IMR-90 (cell line): ENCODE results near the gene ORM1. TPM values are rescaled to one million over a fixed set of nuclear protein-coding genes. Genes with fewer than 3 reads are reported as not detected.

Experiments used
- ATAC-seq: fragments of 200-7000 bp; cut with Tn5 transposase; 2 replicates; pipeline ENCODE4 v1.9.1; 2020; ENCODE audit warnings: low read depth, mild to moderate bottlenecking, moderate library complexity
- BruUV-seq: library from RNA; stranded (reverse); fragments of 400-500 nt; replicated peaks from 2 replicates; lab custom pipeline; 2021; lab: Mats Ljungman, UMichigan
- CTCF ChIA-PET: fragments of 300-600 bp; formaldehyde crosslinking; extraction: SDS; loops from one replicate; lab custom pipeline; 2021; ENCODE audit warnings: antibody characterized with exemption; lab: Yijun Ruan, JAX
- POLR2A ChIA-PET: fragments of 300-600 bp; sonication (Branson Sonifier 250); formaldehyde crosslinking; loops from one replicate; lab custom pipeline; 2022; ENCODE audit warnings: antibody characterized with exemption; ENCODE audit not compliant: unreplicated experiment; lab: Charles Lee
- DNase-seq: peaks from one replicate; pipeline ENCODE4 v3.0.0; 2013
- H2AFZ ChIP-seq: replicated peaks from 2 replicates; pipeline ENCODE3; 2013; ENCODE audit warnings: low read length, mild to moderate bottlenecking; ENCODE audit not compliant: poor library complexity
- H2AK5ac ChIP-seq: 2 replicates; pipeline ENCODE4 v1.6.1; 2013; ENCODE audit warnings: low read depth, low read length, inconsistent platforms
- H2AK9ac ChIP-seq: replicated peaks from 2 replicates; pipeline ENCODE3; 2013; ENCODE audit warnings: mild to moderate bottlenecking, low read depth, low read length, moderate library complexity; ENCODE audit not compliant: poor library complexity
- H2BK120ac ChIP-seq: 2 replicates; pipeline ENCODE4 v1.6.1; 2013; ENCODE audit warnings: low read depth, low read length, inconsistent platforms
- H2BK15ac ChIP-seq: 3 replicates; pipeline ENCODE4 v1.6.1; 2013; ENCODE audit warnings: low read depth, low read length, inconsistent platforms
- H2BK20ac ChIP-seq: 2 replicates; pipeline ENCODE4 v1.6.1; 2013; ENCODE audit warnings: low read depth, mild to moderate bottlenecking, inconsistent platforms, low read length, moderate library complexity
- H2BK5ac ChIP-seq: 2 replicates; pipeline ENCODE4 v1.6.1; 2013; ENCODE audit warnings: mild to moderate bottlenecking, low read depth, low read length, inconsistent platforms; ENCODE audit not compliant: poor library complexity, severe bottlenecking
- H3K14ac ChIP-seq: replicated peaks from 2 replicates; pipeline ENCODE4 v1.6.1; 2013; ENCODE audit warnings: low read depth, low read length, inconsistent platforms
- H3K18ac ChIP-seq: 2 replicates; pipeline ENCODE4 v1.6.1; 2013; ENCODE audit warnings: low read depth, low read length, control low read depth
- H3K23ac ChIP-seq: 2 replicates; pipeline ENCODE4 v1.6.1; 2013; ENCODE audit warnings: low read depth, low read length, inconsistent platforms
- H3K27ac ChIP-seq: 2 replicates; pipeline ENCODE4 v1.5.1; 2013; ENCODE audit warnings: mild to moderate bottlenecking, control low read depth, low read length; ENCODE audit not compliant: insufficient read depth
- H3K27me3 ChIP-seq: 2 replicates; pipeline ENCODE4 v1.6.1; 2013; ENCODE audit warnings: low read length; ENCODE audit not compliant: control insufficient read depth, insufficient read depth
- H3K36me3 ChIP-seq: 2 replicates; pipeline ENCODE4 v1.6.1; 2013; ENCODE audit warnings: low read length, mixed read lengths; ENCODE audit not compliant: control insufficient read depth, insufficient read depth
- H3K4ac ChIP-seq: 2 replicates; pipeline ENCODE4 v1.6.1; 2013; ENCODE audit warnings: low read depth, low read length, inconsistent platforms
- H3K4me1 ChIP-seq: 2 replicates; pipeline ENCODE4 v1.6.1; 2013; ENCODE audit warnings: low read length, mixed read lengths; ENCODE audit not compliant: control insufficient read depth, insufficient read depth
- H3K4me2 ChIP-seq: 2 replicates; pipeline ENCODE4 v1.6.1; 2013; ENCODE audit warnings: low read depth, mild to moderate bottlenecking, control low read depth, low read length, moderate library complexity
- H3K4me3 ChIP-seq: 2 replicates; pipeline ENCODE4 v1.5.1; 2013; ENCODE audit warnings: low read depth, mild to moderate bottlenecking, control low read depth, low read length, moderate library complexity; ENCODE audit not compliant: insufficient read depth
- H3K56ac ChIP-seq: 2 replicates; pipeline ENCODE4 v1.6.1; 2013; ENCODE audit warnings: low read length, inconsistent platforms; ENCODE audit not compliant: insufficient read depth; ENCODE audit errors: extremely low read depth
- H3K79me1 ChIP-seq, 2 experiments: 2 replicates each; pipeline ENCODE4 v1.6.1; 2013; ENCODE audit warnings: low read length in 2 of 2, inconsistent platforms in 1 of 2, low read depth in 1 of 2
- H3K9ac ChIP-seq: 2 replicates; pipeline ENCODE4 v1.6.1; 2013; ENCODE audit warnings: low read depth, low read length, control low read depth
- H3K9me1 ChIP-seq: 2 replicates; pipeline ENCODE4 v1.6.1; 2013; ENCODE audit warnings: low read length, inconsistent platforms; ENCODE audit not compliant: insufficient read depth
- H3K9me3 ChIP-seq: 2 replicates; pipeline ENCODE4 v1.6.1; 2013; ENCODE audit warnings: low read length; ENCODE audit not compliant: control insufficient read depth, insufficient read depth
- H4K20me1 ChIP-seq: 2 replicates; pipeline ENCODE4 v1.6.1; 2013; ENCODE audit warnings: low read length, inconsistent platforms; ENCODE audit not compliant: insufficient read depth
- H4K5ac ChIP-seq: 2 replicates; pipeline ENCODE4 v1.6.1; 2013; ENCODE audit warnings: mild to moderate bottlenecking, low read depth, low read length, control low read depth
- H4K8ac ChIP-seq, 2 experiments: 2 replicates each; pipeline ENCODE4 v1.6.1; 2013; ENCODE audit warnings: low read depth in 2 of 2, low read length in 2 of 2, control low read depth in 1 of 2, inconsistent platforms in 1 of 2
- H4K91ac ChIP-seq: 2 replicates; pipeline ENCODE4 v1.6.1; 2013; ENCODE audit warnings: low read depth, low read length, inconsistent platforms; ENCODE audit not compliant: insufficient read depth
- FOS ChIP-seq: fragments of 150-350 bp; IDR thresholded peaks from 2 replicates; pipeline ENCODE4 v1.6.1; 2016; ENCODE audit warnings: low read depth, low read length
- POLR2A ChIP-seq: IDR thresholded peaks from 2 replicates; pipeline ENCODE4 v1.6.1; 2012; ENCODE audit warnings: mild to moderate bottlenecking, low read depth, low read length
- WGBS, 2 experiments: methylation state at CpG; one replicate each; pipeline versions ENCODE4 v1.1.5 to v1.1.7; 2013; ENCODE audit warnings: missing lambda C conversion rate in 2 of 2; ENCODE audit not compliant: insufficient read length in 1 of 2; ENCODE audit errors: extremely low coverage in 2 of 2; 5-methylcytosine and 5-hydroxymethylcytosine counted together
- dilution Hi-C: fragments of 300-500 bp; cut with HindIII; formaldehyde crosslinking; loops from one replicate; pipeline ENCODE4 v1.14.3; 2018; ENCODE audit warnings: low sequenced_read_pairs; ENCODE audit not compliant: unreplicated experiment
- in situ Hi-C: fragments of 300-500 bp; cut with MboI; formaldehyde crosslinking; loops from 3 replicates; pipeline ENCODE4 v1.14.3; 2019; ENCODE audit warnings: low sequenced_read_pairs, inconsistent platforms, mixed read lengths
- intact Hi-C: fragments of 100-400 bp; cut with micrococcal nuclease; formaldehyde crosslinking; loops from 2 replicates; pipeline ENCODE4 v1.10.0; 2022
- polyA plus RNA-seq, 3 experiments: library from polyadenylated mRNA; depleted of rRNA; stranded (reverse); fragments of >200 nt; gene quantifications; 2 replicates each; pipeline ENCODE4 v1.2.3, GENCODE V29; 2012; ENCODE audit warnings: low replicate concordance in 1 of 3
- total RNA-seq: library from RNA; depleted of rRNA; stranded (reverse); fragments of >200 nt; gene quantifications from 2 replicates; pipeline ENCODE4 v1.2.3, GENCODE V29; 2012

Gene ORM1
- total and polyA plus RNA-seq, 2 of the 4 experiments (the other 2 are of a cell fraction): 0.18 TPM; not detected in 1

GRCh38 chr9:114335745-114336144 is 12.8 kb downstream of the ORM1 start:
- ATAC-seq (no peak), DNase-seq (no peak)
- Histone ChIP-seq H3K56ac (no peak overlapping the region), H3K4me2 (no peak overlapping the region), H3K79me1 (no peaks in the 10 kb centered on the region), H2AFZ (no peak overlapping the region), H3K27me3 (no peaks in the 10 kb centered on the region), H3K14ac (no peak overlapping the region), H3K27ac (no peak overlapping the region), H2AK5ac (no peak overlapping the region), H2BK5ac (no peak overlapping the region), H4K20me1 (no peaks in the 10 kb centered on the region), H3K4ac (no peak overlapping the region), H3K18ac (no peak overlapping the region), H3K4me1 (no peaks in the 10 kb centered on the region), H3K23ac (no peak overlapping the region), H2BK120ac (no peak overlapping the region), H2BK20ac (no peak overlapping the region), H2BK15ac (no peak overlapping the region), H3K9me1 (no peaks in the 10 kb centered on the region; the same call in 1 of the 2 replicates), H2AK9ac (no peak overlapping the region), H4K8ac (no peak overlapping the region), H3K4me3 (no peak overlapping the region), H4K5ac (no peak overlapping the region), H3K36me3 (peaks cover 35% of the 10 kb centered on the region), H3K9ac (no peak overlapping the region), H3K9me3 (no peaks in the 10 kb centered on the region), H4K91ac (no peak overlapping the region)
- in situ Hi-C loops: no loop called here
- intact Hi-C loops: loop anchor here (10.0 kb wide), 1 partner anchor 169 kb away; the partner anchor contains the start of gene WHRN
- no CpG with 5 or more reads among the region's 2 CpGs for WGBS, 2 experiments
- dilution Hi-C loops: no loop called here
- no peak for TF ChIP-seq POLR2A
- TF ChIP-seq FOS: no peak
- no TSS peak for BruUV-seq
- CTCF ChIA-PET: no interaction called here
- POLR2A ChIA-PET: no interaction called here
